GM10266 (cell line): ENCODE results near the gene ZNF236.

ENCODE experiments used
- DNase-seq: peaks from one replicate; pipeline ENCODE4 v3.0.0; 2012; ENCODE audit errors: extremely low spot score
- TF ChIP-seq, protein P1 (sequence below): IDR thresholded peaks from 2 replicates; pipeline ENCODE4 v1.5.1; 2012; ENCODE audit warnings: mild to moderate bottlenecking, low read depth; ENCODE audit not compliant: control insufficient read depth, insufficient read depth; ENCODE audit errors: missing control alignments

The ZNF236 gene

DNA sequence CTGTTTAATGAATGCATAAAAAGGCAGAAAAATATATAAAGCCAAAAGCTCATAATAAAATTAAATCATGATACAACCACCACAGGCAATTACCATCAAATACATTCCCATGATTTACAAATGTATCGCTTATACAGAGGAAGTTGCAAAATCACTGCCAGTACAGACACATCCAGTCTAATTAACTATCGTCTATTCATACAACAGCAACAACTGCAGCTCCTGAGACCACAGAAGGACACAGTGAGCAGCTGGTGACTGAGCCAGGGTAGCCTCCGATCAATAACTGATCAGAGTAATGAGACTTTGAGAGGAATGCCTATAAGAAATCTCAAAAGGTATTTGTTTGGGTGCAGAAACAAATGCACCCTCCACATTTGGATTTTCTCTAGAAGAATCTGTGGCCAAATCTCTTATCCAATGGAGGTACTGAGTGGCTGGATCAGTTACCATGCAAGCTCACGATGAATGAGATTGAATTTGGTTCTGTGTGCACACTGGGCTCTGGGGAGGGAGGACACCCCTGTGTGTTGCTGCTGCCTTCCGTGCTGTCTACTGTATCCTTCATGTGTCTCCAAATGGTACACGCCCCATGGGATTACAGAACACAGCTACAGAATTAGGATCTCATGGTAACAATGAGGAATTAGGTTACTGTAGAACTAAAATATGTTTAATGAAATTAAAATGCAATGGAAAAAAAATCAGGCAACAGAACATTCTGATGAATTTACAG lies 190.6 kb downstream of the ZNF236 start:
- DNase-seq = no peak
- TF ChIP-seq, protein P1, sequence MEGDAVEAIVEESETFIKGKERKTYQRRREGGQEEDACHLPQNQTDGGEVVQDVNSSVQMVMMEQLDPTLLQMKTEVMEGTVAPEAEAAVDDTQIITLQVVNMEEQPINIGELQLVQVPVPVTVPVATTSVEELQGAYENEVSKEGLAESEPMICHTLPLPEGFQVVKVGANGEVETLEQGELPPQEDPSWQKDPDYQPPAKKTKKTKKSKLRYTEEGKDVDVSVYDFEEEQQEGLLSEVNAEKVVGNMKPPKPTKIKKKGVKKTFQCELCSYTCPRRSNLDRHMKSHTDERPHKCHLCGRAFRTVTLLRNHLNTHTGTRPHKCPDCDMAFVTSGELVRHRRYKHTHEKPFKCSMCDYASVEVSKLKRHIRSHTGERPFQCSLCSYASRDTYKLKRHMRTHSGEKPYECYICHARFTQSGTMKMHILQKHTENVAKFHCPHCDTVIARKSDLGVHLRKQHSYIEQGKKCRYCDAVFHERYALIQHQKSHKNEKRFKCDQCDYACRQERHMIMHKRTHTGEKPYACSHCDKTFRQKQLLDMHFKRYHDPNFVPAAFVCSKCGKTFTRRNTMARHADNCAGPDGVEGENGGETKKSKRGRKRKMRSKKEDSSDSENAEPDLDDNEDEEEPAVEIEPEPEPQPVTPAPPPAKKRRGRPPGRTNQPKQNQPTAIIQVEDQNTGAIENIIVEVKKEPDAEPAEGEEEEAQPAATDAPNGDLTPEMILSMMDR = no peak

DNA sequence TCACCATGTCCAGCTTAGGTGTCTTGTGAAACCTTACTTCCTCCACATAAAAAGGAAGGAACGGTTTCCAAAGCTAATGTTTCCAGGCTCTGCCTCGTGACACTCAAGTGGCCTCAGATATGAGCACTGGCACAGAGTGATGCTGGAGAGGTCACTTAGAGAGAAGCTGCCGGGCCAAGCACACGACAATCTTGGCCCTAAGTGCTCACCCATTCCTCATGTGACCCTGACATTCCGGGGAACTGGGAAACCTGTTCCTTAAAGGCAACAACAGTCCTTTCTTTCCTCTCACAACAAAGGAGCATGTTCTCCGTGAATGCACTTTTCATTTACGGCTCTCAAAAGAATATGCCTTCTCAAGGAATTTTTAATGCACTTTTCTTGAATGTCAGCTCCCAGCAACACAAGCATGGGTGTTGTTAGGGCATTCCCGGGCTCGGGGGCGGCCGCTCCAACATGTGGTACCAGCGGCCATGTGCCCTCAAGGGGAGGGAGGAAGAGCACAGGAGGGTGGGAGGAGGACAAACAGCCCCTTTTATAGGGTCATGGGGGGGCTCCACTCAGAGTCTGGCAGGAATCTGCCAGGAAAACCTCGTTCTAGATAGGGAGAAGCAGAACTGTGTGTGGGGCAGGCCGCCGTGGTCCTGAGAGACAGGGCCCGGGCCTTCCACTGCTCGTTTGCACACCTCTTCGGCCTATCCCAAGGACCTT lies 191.6 kb downstream of the ZNF236 start:
- no peak for DNase-seq
- TF ChIP-seq, protein P1 = no peak

DNA sequence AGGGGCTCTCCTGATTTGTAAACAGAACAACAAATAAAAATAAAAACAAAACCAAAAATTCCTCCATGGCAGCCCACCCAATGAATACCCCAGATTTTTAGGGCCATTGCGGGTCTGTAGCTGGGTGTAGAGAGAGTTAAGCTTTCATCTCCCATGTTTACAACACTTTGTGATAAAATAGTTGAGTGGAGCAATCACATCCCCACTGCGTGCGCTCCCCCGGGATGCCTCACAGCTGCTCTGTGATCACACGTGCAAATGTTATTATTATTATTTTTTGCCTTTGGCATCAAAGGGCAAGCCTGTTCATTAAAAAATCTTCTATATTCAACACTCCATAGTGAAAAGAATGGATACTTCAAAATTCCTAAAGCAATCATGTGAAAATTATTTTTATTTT lies 192.2 kb downstream of the ZNF236 start:
- DNase-seq = no peak
- TF ChIP-seq, protein P1 = no peak

DNA sequence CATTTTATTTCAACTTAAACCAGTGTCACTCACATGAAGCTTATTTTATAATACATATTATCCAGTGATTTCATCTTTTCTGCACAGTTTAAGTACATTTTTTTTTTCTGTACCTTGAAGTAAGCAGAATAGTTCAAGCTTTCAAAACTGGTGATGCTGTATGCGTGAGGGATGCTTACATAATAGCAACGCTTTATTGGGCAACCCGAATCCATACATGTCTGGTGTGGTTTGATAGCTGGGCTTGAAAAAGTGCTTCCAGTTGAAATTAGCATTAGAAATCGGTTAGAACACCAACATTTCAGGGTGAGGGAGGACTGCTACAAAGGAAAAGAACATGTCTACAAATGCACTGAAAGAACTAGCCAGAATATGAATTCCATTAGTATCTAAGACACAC lies 192.8 kb downstream of the ZNF236 start:
- TF ChIP-seq, protein P1 = no peak
- no peak for DNase-seq

DNA sequence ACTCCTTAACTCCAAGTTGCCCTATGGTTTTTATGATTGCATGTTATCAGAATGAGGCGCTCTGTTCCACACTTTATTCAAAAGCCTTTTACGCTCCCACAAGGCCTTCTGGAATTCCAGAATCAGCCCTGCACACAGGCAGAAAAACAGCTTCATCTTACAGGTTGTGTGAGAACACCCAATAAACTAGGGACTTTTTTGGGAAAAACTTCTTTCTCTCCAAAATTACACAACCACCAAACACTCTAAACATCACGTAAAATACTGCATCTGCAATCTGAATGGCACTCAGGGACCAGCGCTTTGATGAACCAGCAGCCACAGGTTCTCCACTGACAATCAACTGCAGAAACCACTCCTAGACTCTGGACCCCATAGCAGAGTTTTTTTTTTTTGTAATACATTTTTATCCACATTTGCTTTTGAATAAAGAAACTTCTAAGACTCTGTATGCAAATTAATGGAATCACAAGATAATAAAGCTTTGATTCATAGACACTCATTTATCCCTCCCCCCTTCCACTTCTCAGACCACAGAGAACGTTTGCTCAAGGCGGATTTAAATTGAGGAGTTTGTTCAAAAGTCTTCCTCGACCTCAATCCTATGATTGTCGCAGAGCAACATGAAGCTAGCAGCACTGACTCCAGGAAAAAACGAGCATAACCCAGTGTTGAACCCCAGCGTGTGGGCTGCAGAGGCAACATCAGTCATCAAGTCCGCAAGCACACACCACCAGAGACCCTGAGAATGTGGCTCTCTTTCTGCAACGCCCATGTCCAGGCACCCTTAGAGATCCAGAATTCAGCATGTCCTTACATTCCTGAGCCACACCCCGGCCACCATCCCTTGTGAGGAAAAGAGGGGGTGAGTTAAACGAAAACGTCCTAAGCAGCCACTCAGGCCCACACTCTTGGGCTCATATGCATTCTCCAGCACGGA lies 193.7 kb downstream of the ZNF236 start:
- TF ChIP-seq, protein P1 = no peak

DNA sequence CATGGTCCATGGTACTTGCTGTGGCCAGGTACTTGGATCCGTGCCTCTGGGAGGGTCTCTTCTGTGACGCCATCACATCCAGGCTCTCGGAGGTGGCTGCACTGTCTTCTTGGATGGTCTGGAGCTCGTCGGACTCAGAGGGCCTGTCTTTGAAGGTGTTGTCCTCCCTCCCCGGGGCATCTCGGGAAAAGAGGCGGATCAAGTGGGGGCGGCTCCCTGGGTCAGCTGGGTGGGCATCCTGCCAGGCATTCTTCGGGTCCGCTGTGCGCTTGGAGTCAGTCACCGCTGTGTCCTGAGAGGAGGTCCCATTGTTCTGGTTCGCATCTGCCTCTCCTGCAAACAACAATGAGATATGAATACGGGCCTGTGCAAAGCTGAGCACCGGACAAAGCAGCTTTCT lies 194.6 kb downstream of the ZNF236 start:
- TF ChIP-seq, protein P1 = no peak
- DNase-seq = no peak

More for the DNA sequence above, 193.7 kb downstream of the ZNF236 start:
- no peak for DNase-seq
